ENCODE data around the gene TSPAN13.

Gene TSPAN13

DNA sequence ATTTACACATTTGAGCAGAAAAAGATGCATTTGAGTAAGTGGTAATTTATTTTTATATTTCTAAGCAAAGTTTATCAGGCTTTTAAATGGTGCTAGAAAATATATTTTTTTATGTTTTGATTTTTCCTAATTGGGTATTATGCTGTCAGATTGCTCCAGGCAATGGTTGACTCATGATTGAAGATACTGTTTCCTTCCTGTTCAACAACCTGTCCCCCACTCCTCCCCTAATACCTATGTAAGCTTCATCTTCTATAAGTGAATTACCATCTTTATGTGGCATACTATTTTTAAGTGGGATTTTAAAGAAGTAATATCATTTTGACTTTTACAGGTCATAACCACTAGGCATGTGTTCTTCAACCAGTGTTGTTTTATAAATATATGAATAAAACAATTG, 21.4 kb downstream of the TSPAN13 start:
- DNase-seq (ENCODE audit: low read depth in 2 of 2), result no peak

DNA sequence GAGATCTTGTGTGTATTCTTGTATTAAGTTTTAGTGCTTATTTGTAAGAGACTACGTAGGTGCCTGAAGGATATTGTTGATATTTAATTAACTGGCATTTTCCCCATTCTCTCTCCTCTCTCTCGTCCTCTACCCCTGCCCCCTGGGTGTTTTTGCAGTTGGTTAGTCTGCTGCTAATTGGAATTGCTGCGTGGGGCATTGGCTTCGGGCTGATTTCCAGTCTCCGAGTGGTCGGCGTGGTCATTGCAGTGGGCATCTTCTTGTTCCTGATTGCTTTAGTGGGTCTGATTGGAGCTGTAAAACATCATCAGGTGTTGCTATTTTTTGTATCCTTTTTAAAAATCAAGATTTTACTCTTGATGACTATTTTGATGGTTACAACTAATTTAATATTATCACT, 22.5 kb downstream of the TSPAN13 start:
- no peak for DNase-seq (ENCODE audit: low read depth in 2 of 2)

DNA sequence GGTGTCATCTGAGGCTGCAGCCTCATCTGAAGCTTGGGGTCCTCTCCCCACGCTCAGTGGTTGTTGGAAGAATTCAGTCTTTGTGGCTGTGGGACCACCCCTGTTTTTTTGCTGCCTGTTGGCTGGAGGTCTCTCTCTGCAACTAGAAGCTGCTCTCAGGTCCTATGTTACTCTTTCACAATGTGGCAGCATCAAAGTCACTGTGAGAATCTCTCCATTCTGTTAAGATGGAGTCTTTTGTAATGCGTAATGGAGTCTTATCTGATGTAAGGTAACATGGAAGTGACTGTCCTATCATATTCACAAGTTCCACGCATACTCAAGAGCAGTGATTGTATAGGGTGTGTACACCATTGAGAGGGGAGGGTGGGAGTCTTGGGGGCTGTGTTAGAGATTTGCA, 24.9 kb downstream of the TSPAN13 start:
- DNase-seq (ENCODE audit: low read depth in 2 of 2), result no peak

DNA sequence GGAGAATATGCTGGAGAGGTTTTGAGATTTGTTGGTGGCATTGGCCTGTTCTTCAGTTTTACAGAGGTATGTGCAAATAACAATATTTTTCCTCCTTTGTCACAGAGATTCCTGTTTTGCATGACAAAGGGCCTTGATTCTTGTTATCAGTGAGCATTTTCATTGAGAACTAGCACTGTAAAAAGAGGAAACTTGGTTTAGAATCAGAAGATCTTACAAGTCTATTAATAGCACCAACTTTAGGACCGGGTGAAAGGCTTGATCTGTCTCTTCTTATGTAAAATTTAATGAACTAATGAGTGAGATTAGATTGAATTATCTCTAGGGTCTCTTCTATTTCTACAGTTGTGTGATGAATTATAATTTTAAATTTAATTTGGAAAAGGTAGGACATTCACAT, 25.5 kb downstream of the TSPAN13 start:
- no peak for DNase-seq (ENCODE audit: low read depth in 2 of 2)

DNA sequence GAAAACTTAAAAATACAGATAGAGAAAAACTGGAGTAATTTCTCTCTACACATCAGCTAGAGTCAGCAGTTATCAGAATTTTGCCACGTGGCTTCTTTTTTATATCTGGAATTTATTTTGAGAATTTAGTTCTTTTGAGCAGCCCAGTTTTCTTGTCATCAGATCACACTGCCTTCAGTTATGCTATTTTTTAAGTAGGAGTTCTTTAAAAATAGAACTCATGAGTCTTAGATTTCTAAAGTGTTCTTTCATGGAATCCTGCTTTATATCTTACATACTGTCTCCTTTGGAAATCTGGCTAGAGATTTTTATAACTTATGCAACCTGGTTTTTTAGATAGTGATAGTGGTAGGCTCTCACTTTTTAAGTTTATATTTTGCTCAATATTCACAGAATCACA, 27.0 kb downstream of the TSPAN13 start:
- DNase-seq (ENCODE audit: low read depth in 2 of 2), result no peak

DNA sequence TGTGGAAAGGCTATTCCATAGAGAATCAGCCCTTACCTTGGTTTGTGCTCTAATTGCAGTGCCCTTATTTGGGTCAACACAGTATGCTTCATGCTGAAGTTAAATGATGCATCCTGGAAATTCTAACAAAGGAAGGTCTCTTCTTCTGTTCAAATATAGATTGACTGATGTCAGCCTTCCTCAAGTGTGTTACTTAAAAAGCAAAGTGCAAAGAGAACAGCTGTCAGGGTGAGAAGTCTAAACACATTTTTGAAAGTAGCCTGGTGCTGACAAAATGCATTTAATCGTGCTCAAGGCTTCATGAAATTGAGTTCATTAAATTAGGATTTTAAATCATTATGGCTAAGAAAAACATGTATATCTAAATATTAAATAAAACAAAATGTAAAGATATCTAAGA, 31.8 kb downstream of the TSPAN13 start:
- DNase-seq (ENCODE audit: low read depth in 2 of 2), result no peak

DNA sequence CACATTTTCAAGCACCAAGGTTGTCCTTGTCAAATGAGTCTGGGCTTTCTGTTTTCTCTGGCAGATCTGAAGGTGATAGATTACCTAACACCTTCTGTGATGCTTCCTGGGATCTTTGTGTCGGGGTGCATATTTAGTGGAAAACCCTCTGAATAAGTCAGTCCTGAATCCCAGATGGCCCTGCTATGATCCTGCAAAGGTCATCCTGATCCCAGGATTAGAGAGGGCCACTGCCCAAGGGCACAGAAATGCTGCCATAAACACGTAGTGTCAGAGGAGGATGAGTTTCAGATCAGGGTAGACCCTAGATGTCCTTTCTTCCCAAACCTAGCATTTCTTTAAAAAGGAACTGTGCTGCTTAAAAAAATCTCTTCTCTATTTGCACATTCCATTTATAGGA, 32.3 kb downstream of the TSPAN13 start:
- no peak for DNase-seq (ENCODE audit: low read depth in 2 of 2)

DNA sequence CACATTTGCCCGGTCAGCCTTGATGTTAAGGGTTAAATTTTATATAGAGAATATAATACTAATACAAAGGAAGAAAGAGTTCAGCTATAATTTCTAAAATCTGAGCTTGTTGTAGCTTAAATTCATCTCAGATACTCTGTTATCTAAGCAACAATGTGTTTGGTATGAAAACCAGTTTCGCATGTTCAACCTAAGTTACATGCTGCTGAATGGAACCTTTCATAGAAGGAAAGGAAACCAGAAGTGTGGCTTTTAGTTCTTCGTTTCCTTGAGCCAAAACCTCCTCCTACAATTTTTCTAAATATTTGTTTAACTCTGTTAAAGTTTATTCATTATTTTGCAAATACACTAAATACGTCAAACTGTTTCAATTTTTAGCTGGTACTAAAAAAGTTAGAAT, 32.7 kb downstream of the TSPAN13 start:
- no peak for DNase-seq (ENCODE audit: low read depth in 2 of 2)

DNA sequence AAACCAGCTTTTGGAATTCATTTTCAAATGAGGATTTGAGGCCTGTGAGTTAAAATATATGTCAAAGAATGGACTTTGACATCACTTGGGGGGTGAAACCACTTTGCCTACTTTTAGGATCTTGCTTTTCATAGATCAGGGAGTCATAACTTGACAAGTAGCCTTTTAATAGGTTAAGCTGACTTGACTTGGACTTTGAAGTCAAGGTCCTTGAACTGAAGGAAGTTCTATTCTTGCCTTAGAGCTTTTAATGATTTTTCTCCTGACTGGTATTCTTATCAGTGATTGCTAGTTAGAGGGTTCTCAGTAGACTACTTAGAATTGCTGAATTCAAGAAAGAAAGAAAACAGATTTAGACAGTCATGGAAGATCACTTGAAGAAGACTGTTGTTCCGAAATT, 33.6 kb downstream of the TSPAN13 start:
- DNase-seq (ENCODE audit: low read depth in 2 of 2), result no peak

DNA sequence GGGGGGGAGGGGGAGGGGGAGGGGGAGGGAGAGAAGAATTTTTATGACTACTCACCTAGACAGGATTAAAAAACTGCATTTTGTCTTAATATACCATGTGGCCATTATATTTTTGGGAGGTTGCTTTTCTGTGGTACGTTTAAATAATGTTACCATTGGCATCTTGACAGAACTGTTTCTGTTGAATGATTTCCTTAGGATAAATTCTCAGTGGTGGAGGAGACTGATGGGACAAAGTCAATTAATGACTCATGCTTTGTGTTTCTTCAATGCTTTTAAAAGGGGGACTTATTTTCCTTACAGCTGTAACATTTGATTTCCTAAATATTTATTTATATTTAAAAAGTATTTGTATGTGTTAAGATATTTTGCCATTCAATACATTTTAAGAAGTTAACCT, 37.5 kb downstream of the TSPAN13 start:
- DNase-seq (ENCODE audit: low read depth in 2 of 2), result no peak

DNA sequence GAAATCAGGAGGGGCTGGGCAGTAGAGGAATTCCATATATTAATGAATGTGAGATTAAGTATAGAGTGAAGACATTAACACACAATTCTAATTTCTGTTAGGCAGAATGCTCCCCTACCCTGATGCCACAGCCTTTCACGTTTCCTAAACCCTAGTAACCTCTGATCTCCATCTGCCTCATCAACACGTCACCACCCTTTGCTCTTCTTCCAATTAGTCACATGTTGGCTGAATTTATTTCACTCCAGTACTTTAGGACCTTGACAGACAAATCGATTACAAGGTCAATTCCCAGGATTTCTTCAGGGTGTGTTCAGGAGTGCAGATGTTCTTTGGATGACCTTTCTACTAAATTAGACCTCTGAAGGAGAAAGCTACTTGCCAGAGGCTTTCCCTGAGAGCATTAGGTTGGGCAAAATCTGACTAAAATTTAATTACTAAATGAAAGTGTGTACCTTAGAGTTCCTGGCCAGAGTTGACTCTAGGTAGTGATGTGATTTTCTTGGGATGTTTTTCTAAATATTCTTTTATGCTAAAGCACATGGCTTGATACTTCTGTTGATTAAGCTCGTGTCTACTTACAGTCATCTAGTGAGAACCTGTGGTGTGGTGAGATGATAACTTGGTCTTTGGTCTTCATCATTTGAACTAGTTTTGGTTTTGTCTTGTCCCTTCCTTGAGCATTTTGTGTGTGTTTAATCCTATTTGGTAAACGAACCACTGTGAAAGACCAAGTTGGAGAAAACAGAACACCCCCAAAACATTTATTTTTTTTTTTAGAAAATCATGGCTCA, 38.5 kb downstream of the TSPAN13 start:
- no peak for DNase-seq (ENCODE audit: low read depth in 2 of 2)

DNA sequence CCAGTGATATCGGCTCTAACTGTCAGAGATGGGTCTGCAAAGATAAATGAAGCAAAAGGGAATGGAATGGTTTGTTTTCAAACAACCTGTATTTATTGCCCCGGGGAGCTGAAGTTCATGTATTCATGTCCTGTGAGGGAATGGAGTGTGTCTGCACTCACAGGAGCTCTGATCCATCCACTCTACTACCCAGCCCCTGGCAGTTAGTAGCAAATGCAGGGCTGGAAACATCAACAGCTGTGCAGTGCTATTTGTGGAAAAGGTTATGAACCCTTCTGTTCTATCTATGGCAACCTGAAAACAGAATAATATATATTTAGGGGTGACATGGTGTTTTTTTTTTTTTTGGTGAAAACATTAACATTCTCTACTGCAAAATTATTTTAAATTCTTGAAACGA, 41.4 kb downstream of the TSPAN13 start:
- no peak for DNase-seq (ENCODE audit: low read depth in 2 of 2)

DNA sequence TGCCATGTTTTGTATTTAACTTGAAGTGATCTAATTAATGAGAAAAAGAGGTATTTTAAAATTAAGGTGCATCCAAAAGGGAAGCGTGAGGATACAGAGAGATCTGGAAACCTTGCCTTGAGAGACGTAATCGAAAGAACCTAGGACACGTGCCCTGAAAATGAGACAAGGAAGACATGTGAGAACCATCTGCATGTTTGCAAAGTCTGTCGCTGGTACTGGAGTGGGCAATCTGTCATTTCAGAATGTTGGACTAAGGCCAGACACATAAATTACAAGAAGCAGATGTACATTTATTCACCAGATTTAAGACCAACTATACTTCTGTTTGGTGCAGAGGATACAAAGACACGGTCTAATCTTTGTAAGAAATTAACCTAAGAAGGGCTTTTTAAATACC, 42.1 kb downstream of the TSPAN13 start:
- no peak for DNase-seq (ENCODE audit: low read depth in 2 of 2)

DNA sequence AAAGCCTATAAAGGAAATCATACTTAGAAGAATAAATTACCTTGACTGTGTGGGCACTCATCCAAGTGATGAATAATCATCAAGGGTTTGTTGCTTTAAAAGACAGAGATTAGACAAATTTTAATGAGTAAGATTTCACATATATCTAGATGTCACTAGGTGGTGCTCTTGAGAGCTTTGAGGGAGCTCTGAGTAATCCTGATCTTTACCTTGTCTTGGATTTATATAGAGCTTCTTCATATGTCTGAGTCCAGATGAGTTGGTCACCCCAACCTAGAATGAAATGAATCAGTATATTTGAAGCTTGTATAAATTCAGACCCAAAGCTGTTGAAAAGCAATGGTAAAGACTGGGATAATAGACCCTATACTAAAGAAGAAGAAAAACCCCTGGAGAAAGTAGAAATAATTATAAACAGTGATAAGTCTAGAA, 47.6 kb downstream of the TSPAN13 start:
- no peak for DNase-seq (ENCODE audit: low read depth in 2 of 2)

DNA sequence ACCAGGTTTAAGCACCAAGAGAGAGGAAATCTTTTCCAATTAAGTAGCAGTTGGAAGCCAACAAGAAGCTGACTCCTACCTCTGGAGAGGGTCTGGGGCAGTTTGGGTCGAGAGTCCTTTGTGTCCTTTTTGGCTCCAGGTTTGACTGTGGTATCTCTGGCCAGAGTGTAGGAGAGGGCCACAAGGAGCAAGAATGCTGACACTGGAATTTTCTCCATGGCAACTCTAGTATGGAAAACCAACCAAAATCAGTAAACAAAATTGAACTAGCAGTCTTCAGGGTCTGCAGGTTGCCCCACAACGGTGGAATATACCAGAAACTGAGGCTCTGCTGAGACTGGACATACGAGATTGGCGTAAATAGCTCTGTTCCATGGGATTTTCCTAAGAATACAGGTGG, 48.0 kb downstream of the TSPAN13 start:
- DNase-seq (ENCODE audit: low read depth in 2 of 2), result no peak

DNA sequence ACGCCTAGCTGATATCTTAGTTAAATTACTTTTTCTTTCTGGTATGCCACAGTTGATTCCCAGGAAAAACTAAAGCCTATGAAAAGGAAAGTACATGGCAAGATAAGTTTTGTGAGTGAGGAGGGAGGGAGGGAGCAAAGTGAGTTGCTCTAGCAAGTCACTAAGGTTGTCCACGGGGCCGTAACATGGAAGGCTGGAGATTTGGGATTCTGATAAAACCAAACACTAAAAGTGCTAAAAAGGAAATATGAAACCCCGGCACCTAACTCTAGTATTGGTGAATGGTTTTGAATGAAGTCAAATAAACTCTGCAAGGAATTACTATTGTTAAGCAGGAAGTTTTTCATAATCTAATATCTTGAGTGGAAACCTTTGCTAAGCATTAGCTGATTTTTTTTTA, 49.6 kb downstream of the TSPAN13 start:
- DNase-seq (ENCODE audit: low read depth in 2 of 2), result no peak

DNA sequence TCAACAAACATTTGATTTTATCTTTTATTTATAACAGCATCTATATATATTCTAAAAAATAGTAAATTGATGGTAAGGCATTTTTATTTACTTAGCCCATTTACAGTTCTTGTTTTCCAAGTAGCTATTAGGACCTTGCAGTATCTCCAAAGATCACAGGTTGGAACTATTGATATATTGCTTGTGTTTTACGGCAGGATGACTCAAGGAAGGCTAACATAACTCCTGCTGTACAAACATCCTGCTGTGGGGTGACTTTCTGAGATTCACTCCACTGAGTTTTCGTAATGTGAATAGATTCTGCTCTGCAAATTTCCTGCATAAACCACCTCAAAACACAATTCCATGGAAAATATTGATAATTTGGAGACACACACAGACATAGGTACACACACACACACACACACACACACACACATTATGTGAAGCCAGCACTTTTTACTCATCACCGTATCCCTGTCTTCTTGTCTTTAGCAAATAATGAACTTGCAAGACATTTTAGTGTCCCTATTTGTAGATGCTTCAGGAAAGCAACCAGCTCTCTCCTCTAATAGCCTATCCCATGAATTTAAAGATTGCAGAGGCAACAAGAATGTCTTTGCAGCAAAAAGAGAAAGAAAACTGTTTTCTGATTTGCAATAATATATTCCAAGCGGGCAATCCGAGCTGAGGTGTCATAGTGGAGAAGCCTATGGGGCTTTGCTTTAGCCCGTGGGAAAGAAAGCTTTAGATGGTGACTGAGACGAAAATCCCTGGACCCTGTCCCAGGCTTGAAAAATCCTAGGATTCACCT, 50.5 kb downstream of the TSPAN13 start:
- no peak for DNase-seq (ENCODE audit: low read depth in 2 of 2)

DNA sequence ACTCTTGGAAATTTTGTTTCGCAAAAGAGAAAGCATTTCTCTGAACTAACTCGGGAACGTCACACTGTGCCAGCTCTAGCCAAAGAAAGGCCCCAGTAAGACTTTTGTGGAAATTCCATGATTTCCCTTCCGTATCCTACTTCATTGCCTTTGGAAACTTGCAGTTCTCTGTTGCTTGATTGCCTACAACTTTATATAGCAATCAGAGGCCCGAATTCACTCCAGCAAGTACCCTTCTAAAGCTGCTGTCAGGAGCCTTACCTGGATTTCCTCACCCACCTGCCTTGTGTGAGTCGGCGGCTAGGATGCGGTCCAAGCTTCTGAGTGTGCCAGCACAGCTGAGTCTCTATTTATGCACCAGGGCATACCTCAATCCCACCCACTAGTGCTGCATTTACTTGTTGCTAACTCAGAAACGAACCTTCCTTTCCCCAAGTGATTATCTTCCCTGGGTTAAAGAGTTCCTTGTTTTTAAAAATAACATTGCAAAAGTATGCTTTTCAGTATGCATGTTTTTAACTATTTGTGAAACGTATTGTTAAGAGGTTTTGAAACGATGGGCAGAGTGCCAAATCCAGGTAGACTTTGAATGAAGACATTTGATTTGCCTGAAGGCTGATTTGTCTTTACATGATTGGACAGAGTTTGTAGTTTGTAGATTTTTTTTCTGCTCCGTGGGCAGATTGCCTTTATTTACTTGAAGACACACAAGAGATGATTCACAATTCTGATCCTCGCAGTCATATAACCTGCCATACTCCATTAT, 51.3 kb downstream of the TSPAN13 start, which contains the start of gene AGR2:
Gene AGR2 (minus strand): TSS at position 326 of the 766 bp plus-strand sequence. CDS start 3,203 bp downstream, outside the sequence.
- no peak for DNase-seq (ENCODE audit: low read depth in 2 of 2)

DNA sequence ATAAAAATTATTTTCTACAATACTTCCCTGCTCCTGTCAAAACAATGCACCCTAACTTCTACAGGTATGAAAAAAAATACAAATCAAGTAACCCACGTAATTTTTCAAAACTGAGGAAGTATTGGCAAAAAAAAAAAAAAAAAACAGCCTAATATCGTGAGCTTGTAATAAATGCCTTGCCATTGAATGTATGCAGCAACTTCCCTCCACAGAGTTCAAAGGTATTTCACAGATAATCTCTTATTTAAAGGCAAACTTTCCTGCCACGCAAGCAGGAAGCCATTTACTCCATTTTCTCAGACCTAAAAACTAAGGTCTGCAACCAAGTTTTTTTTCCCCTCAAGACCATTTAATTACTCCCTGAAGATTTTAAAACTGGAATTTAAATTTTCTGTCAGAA, 51.9 kb downstream of the TSPAN13 start:
- DNase-seq (ENCODE audit: low read depth in 2 of 2), result no peak

DNA sequence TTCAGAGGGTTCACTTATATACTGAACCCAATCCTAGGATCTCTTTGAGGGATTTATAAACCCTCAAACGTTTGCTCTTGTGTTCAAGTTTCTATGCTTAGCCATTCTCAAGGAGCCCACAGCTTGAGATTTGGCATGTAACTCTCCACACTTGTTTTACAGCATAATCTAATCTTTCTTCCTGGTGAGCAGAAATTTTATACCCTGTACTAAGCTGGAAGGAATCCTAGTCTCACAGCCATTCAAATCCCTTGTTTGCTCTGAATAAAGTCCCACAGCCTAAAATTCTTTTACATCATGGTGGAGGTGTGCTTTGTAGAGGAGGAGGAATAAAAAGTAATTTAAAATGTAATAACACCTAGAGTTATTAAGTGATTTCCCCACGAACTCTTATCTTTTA, 56.6 kb downstream of the TSPAN13 start:
- DNase-seq (ENCODE audit: low read depth in 2 of 2), result no peak

DNA sequence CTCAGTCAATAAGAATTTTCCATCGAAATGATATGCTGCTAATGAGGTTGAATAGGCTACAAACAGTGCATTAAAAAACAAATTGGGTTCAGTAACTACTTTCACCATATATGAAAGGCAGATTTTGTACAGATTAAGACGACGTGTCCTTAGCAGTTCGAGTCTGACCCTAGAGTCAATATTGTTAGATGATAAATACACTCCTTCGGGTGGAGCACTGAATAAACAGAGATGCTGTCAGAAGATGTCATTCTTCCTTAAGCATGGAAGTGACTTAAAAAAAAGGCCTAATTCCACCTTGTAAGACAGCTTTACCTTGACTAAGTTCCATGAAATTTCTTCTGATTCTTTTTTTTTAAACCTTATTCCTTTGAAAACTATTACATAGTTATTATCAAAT, 57.0 kb downstream of the TSPAN13 start:
- DNase-seq (ENCODE audit: low read depth in 2 of 2), result no peak

DNA sequence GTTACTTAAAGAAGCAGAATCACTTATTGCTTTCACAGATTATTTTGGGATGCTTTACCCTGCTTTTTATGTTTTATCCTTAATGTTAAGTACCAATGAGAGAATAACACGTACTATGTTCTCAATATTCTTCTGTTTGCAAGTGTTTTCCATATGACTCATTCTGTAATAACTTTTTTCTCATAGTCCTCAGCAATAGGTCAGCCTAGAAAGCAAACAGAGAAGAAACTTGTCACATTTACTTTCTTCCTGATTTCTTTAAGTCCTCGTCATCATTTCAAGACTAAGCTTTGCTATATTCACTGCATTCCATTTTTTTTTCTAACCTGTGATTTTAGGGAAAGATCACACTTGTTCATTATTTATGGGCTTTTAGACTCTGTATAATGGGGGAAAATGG, 58.0 kb downstream of the TSPAN13 start:
- no peak for DNase-seq (ENCODE audit: low read depth in 2 of 2)
